Chondrocyte (in vitro differentiated cells): Measurements from ENCODE around the gene RRP1B. TPM values are rescaled to one million over a fixed set of nuclear protein-coding genes. Genes with fewer than 3 reads are reported as not detected.

Experiments used
- DNase-seq: peaks from one replicate; pipeline ENCODE4 v3.0.0; 2021; ENCODE audit warnings: mixed read lengths, low spot score
- H3K27ac Mint-ChIP-seq: one replicate; pipeline ENCODE4 v1.8.0; 2021; ENCODE audit warnings: mild to moderate bottlenecking, moderate library complexity, mixed read lengths; ENCODE audit not compliant: unreplicated experiment
- H3K27me3 Mint-ChIP-seq: 2 replicates; pipeline ENCODE4 v1.8.0; 2021; ENCODE audit warnings: low read depth, mixed read lengths
- H3K36me3 Mint-ChIP-seq: 2 replicates; pipeline ENCODE4 v1.8.0; 2021; ENCODE audit warnings: low read depth, mixed read lengths
- H3K4me1 Mint-ChIP-seq: 2 replicates; pipeline ENCODE4 v1.8.0; 2021; ENCODE audit warnings: low read depth, mild to moderate bottlenecking, mixed read lengths
- H3K4me3 Mint-ChIP-seq: one replicate; pipeline ENCODE4 v1.8.0; 2021; ENCODE audit warnings: mild to moderate bottlenecking, moderate library complexity, mixed read lengths; ENCODE audit not compliant: unreplicated experiment
- H3K9me3 Mint-ChIP-seq: 2 replicates; pipeline ENCODE4 v1.8.0; 2021; ENCODE audit warnings: low read depth, mixed read lengths
- CTCF ChIP-seq: fragments of 200-600 bp; sonication (generic); IDR thresholded peaks from 2 replicates; pipeline ENCODE4 v1.5.0; 2021; ENCODE audit warnings: antibody characterized with exemption, mild to moderate bottlenecking, moderate library complexity
- total RNA-seq: library from RNA; stranded (reverse); gene quantifications from 3 replicates; pipeline ENCODE4 v1.2.1, GENCODE V29; 2021

RRP1B gene
- total RNA-seq, 1 donor from 2014 or later: 24.5 TPM

- TF ChIP-seq CTCF: no peak
- Mint-ChIP-seq H3K36me3 (peaks cover 14% of the 10 kb centered on the region), H3K4me1 (peaks cover 24% of the 10 kb centered on the region)
These were observed 40.4 kb upstream of the RRP1B start for GRCh38 chr21:43618940-43619339.

GRCh38 chr21:43619344-43619743, 40.0 kb upstream of the RRP1B start:
- Mint-ChIP-seq H3K4me3 (no peak overlapping the region), H3K4me1 (peaks cover 20% of the 10 kb centered on the region), H3K9me3 (peaks cover 16% of the 10 kb centered on the region), H3K27ac (no peak overlapping the region), H3K36me3 (peaks cover 14% of the 10 kb centered on the region), H3K27me3 (no peaks in the 10 kb centered on the region)
- no peak for DNase-seq
- no peak for TF ChIP-seq CTCF

More at GRCh38 chr21:43618940-43619339, 40.4 kb upstream of the RRP1B start:
- DNase-seq: no peak
- H3K9me3 Mint-ChIP-seq: peaks cover 16% of the 10 kb centered on the region
- H3K4me3 Mint-ChIP-seq: no peak overlapping the region
- H3K27me3 Mint-ChIP-seq: no peaks in the 10 kb centered on the region
- H3K27ac Mint-ChIP-seq: no peak overlapping the region

GRCh38 chr21:43619856-43620255, 39.5 kb upstream of the RRP1B start:
- H3K27me3 Mint-ChIP-seq: no peaks in the 10 kb centered on the region
- H3K4me1 Mint-ChIP-seq: peaks cover 18% of the 10 kb centered on the region
- TF ChIP-seq CTCF: peak; percentile 53
- no peak overlapping the region for H3K27ac Mint-ChIP-seq
- no peak overlapping the region for H3K4me3 Mint-ChIP-seq
- H3K36me3 Mint-ChIP-seq: peaks cover 15% of the 10 kb centered on the region
- H3K9me3 Mint-ChIP-seq: peaks cover 16% of the 10 kb centered on the region
- no peak for DNase-seq

GRCh38 chr21:43622796-43623195, 36.6 kb upstream of the RRP1B start:
- Mint-ChIP-seq H3K27ac (no peak overlapping the region), H3K4me3 (no peak overlapping the region), H3K27me3 (no peaks in the 10 kb centered on the region), H3K4me1 (peaks cover 18% of the 10 kb centered on the region), H3K36me3 (peaks cover 18% of the 10 kb centered on the region), H3K9me3 (peaks cover 19% of the 10 kb centered on the region)
- DNase-seq: no peak
- no peak for TF ChIP-seq CTCF

GRCh38 chr21:43623588-43623987, 35.8 kb upstream of the RRP1B start:
- H3K36me3 Mint-ChIP-seq: peaks cover 24% of the 10 kb centered on the region
- H3K27me3 Mint-ChIP-seq: no peaks in the 10 kb centered on the region
- H3K4me1 Mint-ChIP-seq: peaks cover 18% of the 10 kb centered on the region
- no peak overlapping the region for H3K4me3 Mint-ChIP-seq
- no peak overlapping the region for H3K27ac Mint-ChIP-seq
- no peak for TF ChIP-seq CTCF
- DNase-seq: no peak
- peaks cover 27% of the 10 kb centered on the region for H3K9me3 Mint-ChIP-seq
